ENCODE results near the gene TMEM252.
A peak's percentile ranks its signal among the peaks of the same experiment; 100 is the strongest.

The TMEM252 gene

GRCh38 chr9:68540712-68541535, at the start of gene TMEM252:
Gene TMEM252 (minus strand): TSS chr9:68540883. CDS start chr9:68540814, 69 bp downstream.
- no peak for DNase-seq

DNA sequence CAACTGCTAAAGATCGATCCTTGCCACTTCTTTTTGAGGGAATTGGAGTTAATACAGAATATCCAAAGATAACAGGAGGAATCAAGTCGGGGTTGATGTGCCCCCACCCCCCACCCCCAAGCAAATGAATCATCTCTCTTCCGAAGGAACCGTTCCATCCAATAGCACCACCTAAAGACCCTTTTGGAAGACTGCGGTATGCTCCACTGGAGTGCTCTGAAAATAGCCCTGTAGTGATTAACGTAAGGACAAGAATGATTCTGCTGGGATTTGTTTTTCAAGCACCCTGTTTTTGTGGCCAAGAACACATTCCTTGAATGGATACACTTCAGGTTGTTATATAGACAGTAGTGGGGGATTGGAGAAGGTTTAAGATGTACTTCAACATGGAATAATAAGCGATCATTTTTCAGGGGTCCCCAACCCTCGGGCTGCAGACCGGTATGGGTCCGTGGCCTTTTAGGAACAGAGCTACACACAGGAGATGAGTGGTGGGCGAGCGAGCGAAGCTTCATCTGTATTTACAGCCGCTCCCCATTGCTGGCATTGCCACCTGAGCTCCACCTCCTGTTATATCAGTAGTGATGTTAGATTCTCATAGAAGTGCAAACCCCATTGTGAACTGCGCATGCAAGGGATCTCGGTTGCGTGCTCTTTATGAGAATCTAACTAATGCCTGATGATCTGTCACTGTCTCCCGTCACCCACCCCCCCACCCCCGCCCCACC, 44.5 kb upstream of the TMEM252 start:
- DNase-seq, result no peak

GRCh38 chr9:68584189-68585033, 43.7 kb upstream of the TMEM252 start:
- DNase-seq, result peak; percentile 55 to 76 (median 61)

- no peak for DNase-seq
Measured at GRCh38 chr9:68581696-68582095, 41.0 kb upstream of the TMEM252 start.

DNA sequence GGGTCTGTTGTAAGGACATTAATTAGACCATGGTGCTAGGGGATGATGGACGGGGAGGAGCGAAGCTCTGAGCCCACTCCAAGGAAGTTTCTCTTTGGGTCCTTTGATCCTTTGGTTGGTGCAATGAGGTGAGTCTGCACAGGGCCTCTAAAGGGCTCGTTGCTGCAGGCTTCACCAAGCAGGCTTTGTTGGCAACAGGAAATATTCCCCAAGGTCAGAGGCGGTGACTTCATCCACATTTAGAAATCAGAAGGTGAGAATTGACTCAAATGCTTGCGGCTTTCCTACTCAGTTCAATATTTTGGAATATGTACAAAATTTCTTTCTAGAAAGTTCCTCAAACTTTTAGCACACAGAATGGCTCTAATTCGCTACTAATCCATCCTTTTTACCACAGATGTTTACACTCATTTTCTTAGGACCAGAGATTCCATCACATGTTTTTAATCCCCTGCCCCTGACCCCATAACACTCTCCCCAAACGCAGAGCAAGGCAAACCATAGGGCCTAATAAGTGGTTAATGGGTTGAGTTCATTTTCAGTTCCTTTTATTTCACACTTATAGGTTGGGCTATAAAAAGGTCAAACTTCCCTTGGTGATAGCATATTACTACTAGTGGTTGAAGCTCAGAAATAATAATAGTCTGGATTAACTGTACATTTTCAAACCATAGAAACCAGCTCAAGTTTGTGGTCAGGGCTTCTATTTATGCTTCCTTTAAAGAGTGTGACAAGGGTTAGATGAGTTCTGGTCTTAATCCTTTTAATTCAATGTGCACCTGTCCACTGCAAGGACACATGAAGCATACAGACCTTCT, 37.3 kb upstream of the TMEM252 start:
- no peak for DNase-seq

- no peak for DNase-seq
Measured at GRCh38 chr9:68575817-68576216, 35.1 kb upstream of the TMEM252 start.

- no peak for DNase-seq
Measured at GRCh38 chr9:68574150-68574549, 33.5 kb upstream of the TMEM252 start.

DNA sequence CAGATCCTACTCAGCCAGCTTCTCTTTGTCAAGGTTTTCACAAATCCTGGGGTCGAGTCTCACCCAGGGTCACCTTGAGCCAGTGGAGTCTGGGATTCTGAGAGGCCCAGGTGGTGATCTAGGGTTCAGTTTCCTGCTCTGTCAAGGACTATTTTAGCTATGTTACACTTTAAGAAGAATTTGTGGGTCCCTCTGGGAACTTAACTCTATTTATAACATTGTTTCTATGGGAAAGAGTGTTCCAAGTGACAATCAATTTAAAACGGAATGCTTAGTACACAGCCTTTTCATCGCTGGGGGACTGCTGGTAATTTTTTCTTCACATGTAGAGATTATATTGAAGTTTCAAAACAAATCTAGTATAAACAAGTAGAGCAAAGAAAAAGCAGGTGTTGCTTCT, 26.9 kb upstream of the TMEM252 start:
- no peak for DNase-seq

DNA sequence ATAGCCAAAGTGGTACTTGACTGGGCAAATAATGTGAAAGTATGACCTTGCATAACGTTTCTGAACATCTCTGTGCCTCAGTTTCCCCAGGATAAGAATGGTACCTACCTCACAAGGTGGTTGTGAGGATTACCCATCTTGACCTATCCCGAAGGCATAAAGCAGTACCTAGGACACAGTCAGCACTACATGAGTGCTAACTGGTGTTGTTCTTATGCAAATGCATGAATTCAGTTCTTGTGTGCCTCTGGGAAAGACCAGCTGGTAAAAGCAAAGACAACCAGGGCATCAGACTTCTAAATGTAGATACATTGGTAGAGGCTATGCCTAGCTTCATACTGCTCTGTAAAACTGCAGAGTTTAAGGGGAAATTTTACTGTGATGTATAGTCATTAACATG, 21.8 kb upstream of the TMEM252 start:
- no peak for DNase-seq

DNA sequence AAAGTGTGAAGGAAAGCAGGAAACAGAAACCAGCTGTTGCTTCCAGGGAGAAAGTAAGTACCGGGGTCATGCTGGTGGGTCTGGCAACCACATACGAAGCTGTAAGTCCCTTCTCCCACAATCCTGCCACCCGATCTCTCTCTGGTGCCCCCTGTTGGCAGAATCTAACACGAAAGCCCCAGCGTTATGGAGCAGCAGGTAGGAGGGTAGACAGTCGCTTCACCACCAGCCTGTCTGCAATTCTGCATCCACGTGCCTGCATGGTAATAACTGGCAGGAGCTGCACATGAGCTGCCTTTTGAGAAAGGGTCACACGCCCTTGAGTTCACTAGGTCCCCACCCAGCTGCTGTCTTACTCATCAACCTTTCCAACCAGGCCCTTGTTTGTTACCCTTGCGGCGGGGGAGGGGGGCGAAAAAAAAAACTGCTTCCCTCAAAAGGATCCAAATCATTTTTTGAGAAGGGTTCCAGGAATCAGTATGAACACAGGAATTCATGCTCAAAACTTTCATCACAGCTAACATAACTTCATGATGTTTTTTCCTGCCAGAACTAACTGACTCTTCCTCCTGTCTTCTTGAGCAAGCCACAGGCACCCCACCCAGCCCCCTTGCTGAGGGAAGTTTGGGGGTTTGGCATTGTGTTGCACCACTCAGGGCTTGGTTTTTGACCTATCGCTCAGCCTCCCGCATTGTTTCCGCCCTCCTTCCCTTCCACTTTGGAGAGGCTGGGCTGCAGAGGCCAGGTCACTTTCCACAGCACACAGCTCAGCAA, 19.6 kb upstream of the TMEM252 start:
- DNase-seq, result peak in 1 of 4 experiments; percentile 12

DNA sequence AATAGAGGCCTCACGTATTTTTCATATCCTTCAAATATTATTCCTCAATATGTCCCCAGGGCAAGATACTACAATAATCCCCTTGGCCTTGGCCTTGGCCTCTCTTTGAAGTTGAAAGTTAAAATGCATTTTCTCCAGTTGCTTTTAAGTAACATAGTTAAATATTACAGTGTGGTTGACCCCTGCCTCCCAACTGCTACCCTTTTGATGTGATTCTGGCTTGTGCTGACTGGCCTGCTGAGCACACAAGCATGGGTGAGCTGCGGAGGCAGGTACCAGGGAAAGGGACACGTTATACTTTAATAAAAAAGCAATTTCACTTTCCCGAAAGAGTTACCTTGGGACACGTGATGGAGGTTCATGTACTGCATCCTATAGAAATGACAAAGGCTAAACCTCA, 17.9 kb upstream of the TMEM252 start:
- no peak for DNase-seq

DNA sequence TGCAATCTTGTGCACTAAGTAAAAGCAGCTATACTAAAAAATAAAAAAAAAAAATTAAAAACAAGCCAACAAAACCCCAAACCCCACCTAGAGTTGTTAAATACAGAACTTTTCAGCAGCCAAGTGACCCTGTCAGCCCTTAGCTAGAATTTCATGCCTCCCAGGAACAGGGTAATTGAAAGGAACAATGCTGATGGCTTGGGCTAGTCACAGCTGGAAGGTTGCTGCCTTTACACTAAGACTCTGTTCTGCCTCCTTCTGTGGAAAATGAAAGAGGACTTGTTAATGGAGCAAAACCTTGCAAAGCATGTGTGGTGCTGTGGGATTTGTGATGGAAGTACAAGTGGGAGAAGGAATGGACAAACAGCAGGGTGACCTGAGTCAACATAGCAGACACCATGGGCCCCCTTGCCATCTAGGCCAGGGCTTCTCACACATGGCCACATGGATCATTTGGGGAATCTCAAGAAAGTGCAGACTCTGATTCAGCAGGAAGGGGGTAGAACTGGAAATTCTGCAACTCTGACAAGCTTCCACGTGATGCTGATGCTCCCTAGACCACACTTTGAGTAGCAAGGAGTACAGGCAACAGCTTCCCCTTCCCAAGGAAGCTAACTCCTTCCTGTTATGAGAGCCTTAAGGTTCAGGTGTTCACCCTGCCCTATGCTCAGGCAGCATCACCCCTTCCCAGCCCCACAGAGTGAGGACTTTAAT, 14.9 kb upstream of the TMEM252 start:
- no peak for DNase-seq

GRCh38 chr9:68552700-68553476, 12.2 kb upstream of the TMEM252 start:
- no peak for DNase-seq

DNA sequence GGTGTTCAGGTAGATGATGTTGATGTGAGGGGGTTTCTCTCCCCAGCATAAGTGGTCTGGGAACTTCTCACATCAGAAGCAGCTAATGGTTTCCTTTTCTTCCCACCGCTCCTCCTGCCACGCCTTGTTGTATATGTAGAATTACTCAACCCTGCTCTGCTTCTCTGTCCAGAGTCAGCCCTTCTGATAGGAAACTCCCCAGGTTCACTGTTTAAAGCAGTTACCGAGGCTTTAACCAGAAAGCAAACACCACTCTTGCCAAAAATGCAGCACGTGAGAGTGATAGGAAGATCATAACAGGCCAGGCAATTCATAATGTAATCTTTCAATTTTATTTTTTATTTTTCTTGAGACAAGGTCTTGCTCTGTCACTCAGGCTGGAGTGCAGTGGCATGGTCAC, 10.5 kb upstream of the TMEM252 start:
- no peak for DNase-seq

GRCh38 chr9:68548241-68548640, 7.6 kb upstream of the TMEM252 start:
- DNase-seq, result no peak

DNA sequence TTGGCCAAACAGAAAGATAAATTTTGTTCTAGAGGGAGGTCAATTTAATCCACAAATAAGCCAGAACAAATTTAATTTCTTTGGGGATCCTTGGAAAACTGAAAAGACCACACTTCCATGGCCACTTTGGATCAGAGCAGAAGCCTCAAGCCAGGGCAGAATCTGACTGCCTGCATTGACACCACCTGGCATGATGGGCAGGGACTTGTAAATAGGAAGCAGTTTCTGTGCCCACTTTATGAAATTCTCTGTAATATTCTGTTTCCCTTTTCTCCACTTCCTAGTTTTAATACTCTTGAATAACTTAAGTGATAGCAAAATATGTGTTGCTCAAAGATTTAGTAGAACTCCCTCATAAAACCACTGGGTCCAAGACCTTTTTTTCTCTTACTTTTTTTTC, 6.7 kb upstream of the TMEM252 start:
- DNase-seq, result no peak

- DNase-seq, result no peak
Measured at GRCh38 chr9:68546596-68547390, 6.1 kb upstream of the TMEM252 start.

- no peak for DNase-seq
Measured at GRCh38 chr9:68545033-68545705, 4.5 kb upstream of the TMEM252 start.

DNA sequence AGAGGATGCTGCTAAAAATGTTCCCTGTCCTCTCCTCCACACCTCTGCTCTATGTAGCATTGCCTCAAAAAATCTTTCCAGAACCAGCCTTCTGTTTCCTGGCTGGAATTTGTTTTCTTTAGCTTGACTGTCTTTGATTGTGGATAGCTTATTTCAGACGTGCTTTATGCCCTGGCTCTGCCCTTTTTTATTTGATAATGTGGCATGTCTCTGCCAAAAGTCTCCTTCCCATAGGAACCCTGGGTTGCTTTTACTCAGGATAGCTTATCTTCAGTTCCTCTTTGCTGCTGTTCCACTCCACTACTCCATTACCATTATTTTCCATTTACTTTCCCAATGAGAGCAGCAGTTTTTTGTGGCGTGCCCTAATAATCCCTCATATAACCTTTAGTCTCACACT, 885 bp upstream of the TMEM252 start:
- no peak for DNase-seq

Measured in activated CD4-positive, CD25-positive, alpha-beta regulatory T cell (primary cell).